NCI-H524 (cell line): ENCODE data around the gene PDZD11.
A peak's percentile ranks its signal among the peaks of the same experiment; 100 is the strongest.
"Not testable (repeated sequence)": the region's sequence is repeated elsewhere in the genome, so short reads cannot be mapped to it uniquely, and the experiment has no call there.

ENCODE experiments used
- DNase-seq, 2 experiments: peaks; one replicate each; lab custom pipeline; 2025; lab: John Stamatoyannopoulos, UW

PDZD11 gene

GRCh38 chrX:70257423-70258288 is 32.1 kb downstream of the PDZD11 start:
- no peak for DNase-seq

- no peak for DNase-seq
These were observed 34.3 kb downstream of the PDZD11 start for GRCh38 chrX:70255452-70255851.

GRCh38 chrX:70254909-70255308 is 34.8 kb downstream of the PDZD11 start:
- no peak for DNase-seq

GRCh38 chrX:70254063-70254400 is 35.7 kb downstream of the PDZD11 start:
- no peak for DNase-seq

DNA sequence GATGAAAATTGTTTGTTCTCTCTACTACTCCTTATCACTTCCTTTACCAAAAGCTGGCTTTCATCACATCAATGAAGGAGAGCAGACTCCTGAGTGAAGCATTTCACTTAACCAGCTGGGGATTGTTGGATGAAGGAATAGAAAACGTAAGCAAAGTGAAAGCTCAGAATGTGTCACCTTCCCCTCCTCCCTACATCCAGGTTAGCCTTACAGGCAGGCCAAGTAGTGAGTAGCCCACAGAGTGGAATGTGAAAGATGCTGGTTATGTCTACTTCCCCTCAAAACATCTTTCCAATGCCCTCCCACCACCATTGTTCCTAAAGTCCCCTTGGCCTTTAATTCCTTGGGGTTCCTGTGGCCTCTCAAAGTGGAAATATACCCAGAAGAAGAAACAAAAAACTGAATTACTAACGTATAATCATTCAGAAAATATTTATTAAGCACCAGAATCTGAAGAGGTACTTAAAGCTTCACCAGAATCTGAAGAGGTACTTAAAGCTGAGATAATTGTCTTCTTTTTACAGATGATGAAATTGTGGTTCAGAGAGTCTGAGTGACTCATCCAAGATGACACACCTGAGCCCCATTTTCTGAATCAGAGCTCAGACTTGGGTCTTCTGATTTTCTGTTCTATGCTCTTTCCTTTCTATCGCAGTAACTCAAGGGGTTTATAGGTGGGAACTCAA is 36.2 kb downstream of the PDZD11 start:
- peak in 1 of 2 experiments; percentile 39 for DNase-seq

GRCh38 chrX:70252491-70252890 is 37.2 kb downstream of the PDZD11 start:
- DNase-seq, result no peak

- no peak for DNase-seq
These were observed 42.5 kb downstream of the PDZD11 start for GRCh38 chrX:70247252-70247651.

GRCh38 chrX:70244881-70245280 is 44.8 kb downstream of the PDZD11 start:
- DNase-seq, result no peak

DNA sequence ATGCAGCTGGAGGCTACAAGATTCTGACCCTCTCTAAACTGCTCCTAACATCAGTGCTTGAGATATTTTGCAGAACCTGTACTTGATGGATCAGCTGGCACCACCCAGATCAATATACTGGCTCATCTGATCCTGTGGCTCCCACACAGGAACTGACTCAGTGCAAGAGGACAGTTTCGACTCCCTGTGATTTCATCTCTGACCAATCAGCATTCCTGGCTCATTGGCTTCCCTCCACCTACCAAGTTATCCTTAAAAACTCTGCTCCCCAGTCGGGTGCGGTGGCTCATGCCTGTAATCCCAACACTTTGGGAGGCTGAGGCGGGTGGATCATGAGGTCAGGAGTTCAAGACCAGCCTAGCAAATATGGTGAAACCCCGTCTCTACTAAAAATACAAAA is 46.1 kb downstream of the PDZD11 start:
- DNase-seq, result not testable (repeated sequence)

DNA sequence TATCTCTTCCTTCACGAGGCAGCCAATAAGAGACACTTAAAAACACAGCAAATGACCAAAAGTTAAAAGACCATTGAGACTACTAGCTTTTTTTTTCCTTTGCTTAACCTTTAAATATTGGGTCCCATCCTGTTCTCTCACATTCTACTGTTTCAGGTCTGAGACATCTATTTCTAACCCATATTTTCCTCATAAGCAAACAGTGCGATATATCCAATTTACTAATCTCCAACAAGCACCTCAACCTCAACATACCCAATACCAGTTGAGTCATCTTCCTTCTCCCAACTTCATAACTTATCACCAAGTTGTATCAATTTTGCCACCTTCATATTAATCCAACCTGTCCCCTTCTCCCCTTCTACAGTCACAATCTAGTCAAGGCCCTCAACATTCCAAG is 48.2 kb downstream of the PDZD11 start:
- DNase-seq, result no peak

- no peak for DNase-seq
These were observed 49.0 kb downstream of the PDZD11 start for GRCh38 chrX:70240751-70241150.
